HCT116 (cell line): ENCODE data around the gene UGP2. TPM values are rescaled to one million over a fixed set of nuclear protein-coding genes. Genes with fewer than 3 reads are reported as not detected.

ENCODE experiments used
- ATAC-seq: fragments of 200-7000 bp; cut with Tn5 transposase; 2 replicates; pipeline ENCODE4 v1.9.1; 2020; ENCODE audit warnings: mild to moderate bottlenecking, moderate library complexity
- BruUV-seq: library from RNA; stranded (reverse); fragments of 400-500 nt; replicated peaks from 2 replicates; lab custom pipeline; 2021; lab: Mats Ljungman, UMichigan
- CTCF ChIA-PET: fragments of 300-600 bp; sonication (Branson Sonifier 250); formaldehyde crosslinking; loops from one replicate; lab custom pipeline; 2021; ENCODE audit warnings: antibody characterized with exemption; lab: Charles Lee
- POLR2A ChIA-PET: fragments of 300-600, 350-600 bp; sonication (Branson Sonifier 250); formaldehyde crosslinking; loops from one replicate; lab custom pipeline; 2021; ENCODE audit warnings: antibody characterized with exemption; lab: Charles Lee
- RAD21 ChIA-PET, 2 experiments: fragments of 300-600 bp; sonication (Branson Sonifier 250); formaldehyde crosslinking; loops; one replicate each; lab custom pipeline; 2023; ENCODE audit warnings: low total read pairs in 2 of 2; ENCODE audit not compliant: uncharacterized antibody in 2 of 2, unreplicated experiment in 2 of 2, low non-redundant PET in 1 of 2; lab: Charles Lee
- DNase-seq: peaks from one replicate; pipeline ENCODE4 v3.0.0-alpha.2; 2010; ENCODE audit warnings: low read depth, low spot score
- H2AFZ ChIP-seq: fragments of 200-600 bp; shearing (Covaris generic), sonication (generic); 2 replicates; pipeline ENCODE4 v1.6.1; 2017; ENCODE audit warnings: low read depth, mixed run types, mixed read lengths, antibody characterized with exemption, low read length; ENCODE audit not compliant: poor library complexity, severe bottlenecking
- H3K27ac ChIP-seq: 2 replicates; pipeline ENCODE4 v1.5.1; 2012; ENCODE audit warnings: low read depth, low read length
- H3K27me3 ChIP-seq: fragments of 200-600 bp; sonication (generic); 2 replicates; pipeline ENCODE4 v1.6.1; 2016; ENCODE audit warnings: mixed run types, low read length, mixed read lengths; ENCODE audit not compliant: insufficient read depth
- H3K36me3 ChIP-seq, 2 experiments: fragments of 200-500 bp in 1 of 2; fragments of 200-600 bp in 1 of 2; sonication (Bioruptor generic) in 1 of 2; sonication (generic) in 1 of 2; 2 replicates each; pipeline versions ENCODE4 v1.5.1 to v1.6.1; 2014 to 2016; ENCODE audit warnings: low read length in 2 of 2, inconsistent platforms in 1 of 2, mixed read lengths in 1 of 2, mixed run types in 1 of 2; ENCODE audit not compliant: insufficient read depth in 2 of 2, control insufficient read depth in 1 of 2
- H3K4me1 ChIP-seq, 2 experiments: fragments of 200-600 bp in 1 of 2; sonication (generic) in 1 of 2; 2 replicates each; pipeline versions ENCODE4 v1.5.1 to v1.6.1; 2012 to 2017; ENCODE audit warnings: low read length in 2 of 2, inconsistent platforms in 1 of 2, mild to moderate bottlenecking in 1 of 2, mixed read lengths in 1 of 2, mixed run types in 1 of 2, moderate library complexity in 1 of 2; ENCODE audit not compliant: insufficient read depth in 2 of 2, control insufficient read depth in 1 of 2
- H3K4me2 ChIP-seq: fragments of 200-600 bp; sonication (generic); 2 replicates; pipeline ENCODE4 v1.6.1; 2017; ENCODE audit warnings: mixed run types, low read length, mixed read lengths
- H3K4me3 ChIP-seq, 2 experiments: fragments of 200-600 bp in 1 of 2; sonication (generic) in 1 of 2; replicated peaks in 1 of 2; 2 replicates each; pipeline ENCODE4 v1.5.1; 2011 to 2016; ENCODE audit warnings: low read length in 2 of 2, control low read depth in 1 of 2, low read depth in 1 of 2, mild to moderate bottlenecking in 1 of 2, mixed read lengths in 1 of 2, mixed run types in 1 of 2
- H3K79me2 ChIP-seq: fragments of 200-600 bp; sonication (generic); 2 replicates; pipeline ENCODE4 v1.6.1; 2017; ENCODE audit warnings: mild to moderate bottlenecking, mixed run types, low read length, moderate library complexity, mixed read lengths; ENCODE audit not compliant: insufficient read depth
- H3K9ac ChIP-seq: fragments of 200-600 bp; sonication (generic); 2 replicates; pipeline ENCODE4 v1.6.1; 2016; ENCODE audit warnings: low read length, mixed read lengths
- H3K9me2 ChIP-seq: fragments of 200-600 bp; sonication (generic), shearing (Covaris generic); 2 replicates; pipeline ENCODE4 v1.6.1; 2017; ENCODE audit warnings: mixed run types, mild to moderate bottlenecking, moderate library complexity; ENCODE audit not compliant: insufficient read depth
- H3K9me3 ChIP-seq, 2 experiments: fragments of 200-500 bp in 1 of 2; fragments of 200-600 bp in 1 of 2; sonication (Bioruptor generic) in 1 of 2; sonication (generic) in 1 of 2; 2 replicates each; pipeline ENCODE4 v1.6.1; 2014 to 2017; ENCODE audit warnings: low read length in 2 of 2, mixed read lengths in 2 of 2, inconsistent platforms in 1 of 2, low read depth in 1 of 2, mild to moderate bottlenecking in 1 of 2, mixed run types in 1 of 2, moderate library complexity in 1 of 2; ENCODE audit not compliant: control insufficient read depth in 1 of 2, insufficient read depth in 1 of 2
- H4K20me1 ChIP-seq: fragments of 200-600 bp; sonication (generic), shearing (Covaris generic); 2 replicates; pipeline ENCODE4 v1.6.1; 2017; ENCODE audit warnings: mixed run types, mild to moderate bottlenecking, moderate library complexity; ENCODE audit not compliant: insufficient read depth
- CBX3 ChIP-seq: IDR thresholded peaks from 2 replicates; pipeline ENCODE4 v1.6.1; 2012; ENCODE audit warnings: low read depth
- ELF1 ChIP-seq: IDR thresholded peaks from 2 replicates; pipeline ENCODE4 v1.6.1; 2012; ENCODE audit warnings: low read depth, borderline replicate concordance
- EZH2 ChIP-seq: fragments of 200-600 bp; sonication (generic); IDR thresholded peaks from 2 replicates; pipeline ENCODE4 v1.6.1; 2017; ENCODE audit warnings: antibody characterized with exemption, mixed run types
- EZH2phosphoT487 ChIP-seq: fragments of 200-600 bp; IDR thresholded peaks from 2 replicates; pipeline ENCODE4 v1.6.1; 2018; ENCODE audit warnings: antibody characterized with exemption, borderline replicate concordance
- FOSL1 ChIP-seq: IDR thresholded peaks from 2 replicates; pipeline ENCODE4 v1.6.1; 2012; ENCODE audit warnings: low read depth
- RAD21 ChIP-seq: IDR thresholded peaks from 2 replicates; pipeline ENCODE4 v1.6.1; 2012; ENCODE audit warnings: low read depth, mild to moderate bottlenecking
- SRF ChIP-seq: IDR thresholded peaks from 2 replicates; pipeline ENCODE4 v1.6.1; 2012; ENCODE audit warnings: low read depth
- TCF7L2 ChIP-seq: IDR thresholded peaks from 2 replicates; pipeline ENCODE4 v1.7.0; 2011; ENCODE audit warnings: borderline replicate concordance, inconsistent platforms; ENCODE audit not compliant: insufficient read depth, insufficient read length; ENCODE audit errors: extremely low read depth
- ZFX ChIP-seq: fragments of 450-650 bp; IDR thresholded peaks from 2 replicates; pipeline ENCODE4 v1.6.1; 2017
- intact Hi-C: fragments of 100-400 bp; cut with micrococcal nuclease; formaldehyde crosslinking; loops from 2 replicates; pipeline ENCODE4 v1.10.0; 2022
- total RNA-seq: library from RNA; stranded (reverse); gene quantifications from one replicate; pipeline ENCODE4 v1.2.1, GENCODE V29; 2021; ENCODE audit not compliant: unreplicated experiment
- TF ChIP-seq, protein P1 (sequence below): IDR thresholded peaks from 2 replicates; pipeline ENCODE4 v1.6.1; 2012
- TF ChIP-seq, protein P2 (sequence below), 3 experiments: fragments of 200-600 bp in 1 of 3; sonication (generic) in 1 of 3; IDR thresholded peaks in 2 of 3; conservative IDR thresholded peaks in 1 of 3; 2 replicates each; pipeline ENCODE4 v1.5.1; 2012 to 2017; ENCODE audit warnings: low read depth in 2 of 3, low read length in 2 of 3, antibody characterized with exemption in 1 of 3, borderline replicate concordance in 1 of 3, control low read depth in 1 of 3, mild to moderate bottlenecking in 1 of 3, mixed read lengths in 1 of 3, mixed run types in 1 of 3, moderate library complexity in 1 of 3; ENCODE audit not compliant: insufficient read depth in 1 of 3
- TF ChIP-seq, protein P3 (sequence below): IDR thresholded peaks from 2 replicates; pipeline ENCODE4 v1.6.1; 2011; ENCODE audit warnings: mild to moderate bottlenecking, low read length, moderate library complexity; ENCODE audit not compliant: insufficient replicate concordance; ENCODE audit errors: extremely low read depth

UGP2 gene
- total RNA-seq, 1 experiment from 2014 or later, result 57.1 TPM

DNA sequence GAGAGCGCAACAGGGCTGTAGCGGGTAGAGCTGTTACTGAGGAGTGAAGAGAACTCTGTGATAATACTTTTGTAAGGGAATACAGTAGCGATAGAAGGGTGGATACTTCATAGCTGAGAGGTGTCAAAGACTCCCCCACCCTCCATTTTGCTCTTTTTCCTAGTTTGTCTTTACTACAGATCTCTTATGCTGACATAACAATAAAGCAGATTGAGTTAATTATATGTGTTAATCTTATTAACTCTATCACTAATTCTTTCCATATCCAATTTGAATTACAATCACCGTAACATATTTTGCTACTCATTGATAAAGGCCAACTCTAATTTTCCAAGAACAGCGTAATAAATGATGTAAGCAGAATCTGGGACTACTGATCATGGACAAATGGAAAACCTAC is 57.1 kb downstream of the UGP2 start:
- ChIA-PET POLR2A (no interaction called here), CTCF (no interaction called here), RAD21 (no interaction called here)
- no peak overlapping the region for H3K9ac ChIP-seq
- H3K79me2 ChIP-seq, result no peaks in the 10 kb centered on the region
- H3K4me3 ChIP-seq, result no peak overlapping the region
- no peak overlapping the region for H3K4me2 ChIP-seq
- H3K9me2 ChIP-seq, result no peaks in the 10 kb centered on the region
- H3K36me3 ChIP-seq, result peaks cover 2 to 3% of the 10 kb centered on the region in 2 experiments; a peak in 2 of 4 replicates
- no TSS peak for BruUV-seq
- H3K27me3 ChIP-seq, result no peaks in the 10 kb centered on the region
- intact Hi-C loops, result no loop called here
- TF ChIP-seq EZH2phosphoT487 (no peak), ZFX (no peak), CBX3 (no peak), RAD21 (no peak), FOSL1 (no peak)
- TF ChIP-seq, protein P1, sequence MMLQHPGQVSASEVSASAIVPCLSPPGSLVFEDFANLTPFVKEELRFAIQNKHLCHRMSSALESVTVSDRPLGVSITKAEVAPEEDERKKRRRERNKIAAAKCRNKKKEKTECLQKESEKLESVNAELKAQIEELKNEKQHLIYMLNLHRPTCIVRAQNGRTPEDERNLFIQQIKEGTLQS, result no peak
- TF ChIP-seq, protein P2, sequence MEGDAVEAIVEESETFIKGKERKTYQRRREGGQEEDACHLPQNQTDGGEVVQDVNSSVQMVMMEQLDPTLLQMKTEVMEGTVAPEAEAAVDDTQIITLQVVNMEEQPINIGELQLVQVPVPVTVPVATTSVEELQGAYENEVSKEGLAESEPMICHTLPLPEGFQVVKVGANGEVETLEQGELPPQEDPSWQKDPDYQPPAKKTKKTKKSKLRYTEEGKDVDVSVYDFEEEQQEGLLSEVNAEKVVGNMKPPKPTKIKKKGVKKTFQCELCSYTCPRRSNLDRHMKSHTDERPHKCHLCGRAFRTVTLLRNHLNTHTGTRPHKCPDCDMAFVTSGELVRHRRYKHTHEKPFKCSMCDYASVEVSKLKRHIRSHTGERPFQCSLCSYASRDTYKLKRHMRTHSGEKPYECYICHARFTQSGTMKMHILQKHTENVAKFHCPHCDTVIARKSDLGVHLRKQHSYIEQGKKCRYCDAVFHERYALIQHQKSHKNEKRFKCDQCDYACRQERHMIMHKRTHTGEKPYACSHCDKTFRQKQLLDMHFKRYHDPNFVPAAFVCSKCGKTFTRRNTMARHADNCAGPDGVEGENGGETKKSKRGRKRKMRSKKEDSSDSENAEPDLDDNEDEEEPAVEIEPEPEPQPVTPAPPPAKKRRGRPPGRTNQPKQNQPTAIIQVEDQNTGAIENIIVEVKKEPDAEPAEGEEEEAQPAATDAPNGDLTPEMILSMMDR (IDR thresholded peaks at IDR 0.05 in 2 of 3, conservative IDR thresholded peaks at IDR 0.05 in 1 of 3; ENCODE audit: borderline replicate concordance in 1 of 3, insufficient read depth in 1 of 3, low read depth in 2 of 3, low read length in 2 of 3), result no peak
- ATAC-seq (no peak), DNase-seq (no peak)
- H3K9me3 ChIP-seq, result peaks cover 0 to 10% of the 10 kb centered on the region in 2 experiments; a peak in 1 of 4 replicates
- H2AFZ ChIP-seq, result no peak overlapping the region
- H3K4me1 ChIP-seq, result no peaks in the 10 kb centered on the region
- no peaks in the 10 kb centered on the region for H4K20me1 ChIP-seq
- H3K27ac ChIP-seq, result no peak overlapping the region

DNA sequence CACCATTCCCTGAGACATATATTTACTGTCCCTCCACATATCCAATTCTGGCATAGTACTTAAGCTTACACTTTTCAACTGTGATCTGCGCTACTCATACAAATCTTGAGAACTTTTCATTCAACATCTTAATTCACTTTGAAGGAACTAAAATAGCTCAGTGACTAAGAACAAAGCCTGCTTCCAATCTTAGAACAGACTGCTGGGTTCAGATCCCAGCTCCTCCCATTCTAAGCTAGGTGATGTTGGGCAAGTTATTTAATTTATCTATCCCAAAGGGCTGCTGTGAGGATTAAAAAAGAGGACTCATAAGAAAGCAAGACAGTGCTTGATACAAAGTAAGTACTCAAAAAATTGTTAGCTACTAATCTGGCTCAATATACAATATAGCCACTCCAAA is 57.9 kb downstream of the UGP2 start:
- Histone ChIP-seq H2AFZ (no peak overlapping the region), H3K27ac (no peak overlapping the region), H3K9me3 (peaks cover 0 to 10% of the 10 kb centered on the region in 2 experiments; a peak in 2 of 4 replicates), H3K9me2 (no peaks in the 10 kb centered on the region), H3K9ac (no peak overlapping the region), H3K4me2 (no peak overlapping the region), H3K4me3 (no peak overlapping the region), H3K36me3 (peaks cover 2 to 3% of the 10 kb centered on the region in 2 experiments; a peak in 2 of 4 replicates), H3K27me3 (no peaks in the 10 kb centered on the region), H4K20me1 (no peaks in the 10 kb centered on the region), H3K79me2 (no peaks in the 10 kb centered on the region), H3K4me1 (no peaks in the 10 kb centered on the region)
- ChIA-PET POLR2A (interaction anchor here (0.8 kb wide), 1 partner anchor 263 kb away, joined by 4 read pairs; no protein-coding TSS in a partner anchor), RAD21 (no interaction called here), CTCF (interaction anchor here (1.0 kb wide), 1 partner anchor 201 kb away, joined by 4 read pairs; no protein-coding TSS in a partner anchor)
- no peak for DNase-seq
- intact Hi-C loops, result no loop called here
- no peak for ATAC-seq
- TF ChIP-seq TCF7L2 (no peak), CBX3 (no peak), SRF (no peak), RAD21 (no peak), EZH2 (no peak), ZFX (no peak), ELF1 (no peak), FOSL1 (no peak)
- TF ChIP-seq, protein P3, sequence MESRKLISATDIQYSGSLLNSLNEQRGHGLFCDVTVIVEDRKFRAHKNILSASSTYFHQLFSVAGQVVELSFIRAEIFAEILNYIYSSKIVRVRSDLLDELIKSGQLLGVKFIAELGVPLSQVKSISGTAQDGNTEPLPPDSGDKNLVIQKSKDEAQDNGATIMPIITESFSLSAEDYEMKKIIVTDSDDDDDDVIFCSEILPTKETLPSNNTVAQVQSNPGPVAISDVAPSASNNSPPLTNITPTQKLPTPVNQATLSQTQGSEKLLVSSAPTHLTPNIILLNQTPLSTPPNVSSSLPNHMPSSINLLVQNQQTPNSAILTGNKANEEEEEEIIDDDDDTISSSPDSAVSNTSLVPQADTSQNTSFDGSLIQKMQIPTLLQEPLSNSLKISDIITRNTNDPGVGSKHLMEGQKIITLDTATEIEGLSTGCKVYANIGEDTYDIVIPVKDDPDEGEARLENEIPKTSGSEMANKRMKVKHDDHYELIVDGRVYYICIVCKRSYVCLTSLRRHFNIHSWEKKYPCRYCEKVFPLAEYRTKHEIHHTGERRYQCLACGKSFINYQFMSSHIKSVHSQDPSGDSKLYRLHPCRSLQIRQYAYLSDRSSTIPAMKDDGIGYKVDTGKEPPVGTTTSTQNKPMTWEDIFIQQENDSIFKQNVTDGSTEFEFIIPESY, result no peak
- BruUV-seq, result no TSS peak
